ENCODE data around the gene WWOX. TPM values are rescaled to one million over a fixed set of nuclear protein-coding genes. Genes with fewer than 3 reads are reported as not detected.

The WWOX gene
- total and polyA plus RNA-seq, 4 donors: 5.4 to 61.5 (median 18.4) TPM

GRCh38 chr16:78390092-78390491 is 290.6 kb downstream of the WWOX start:
- no peak for ATAC-seq (ENCODE audit: insufficient read depth, low FRiP score)
- no peak for TF ChIP-seq CTCF (IDR thresholded peaks at IDR 0.05; ENCODE audit: control extremely low read depth, extremely low read depth)
- Histone ChIP-seq H3K27ac (ENCODE audit: low read depth in 1 of 2, low read length in 1 of 2) (no peak overlapping the region), H3K9me3 (ENCODE audit: control insufficient read depth in 4 of 4, insufficient read depth in 3 of 4, low read length in 3 of 4) (peaks cover 0 to 3% (median 0%) of the 10 kb centered on the region in 4 donors), H3K9ac (ENCODE audit: insufficient read depth in 1 of 2, low read length in 2 of 2) (peak overlapping the region in 1 of 2 donors; percentile 47), H3K36me3 (ENCODE audit: control insufficient read depth in 4 of 4, insufficient read depth in 4 of 4, low read length in 4 of 4) (no peaks in the 10 kb centered on the region), H3K4me3 (no peak overlapping the region), H3K27me3 (ENCODE audit: control insufficient read depth in 3 of 3, insufficient read depth in 3 of 3, low read length in 2 of 3) (no peaks in the 10 kb centered on the region), H3K4me1 (ENCODE audit: control insufficient read depth in 5 of 5, insufficient read depth in 5 of 5, low read length in 5 of 5) (peaks cover 4 to 47% (median 9%) of the 10 kb centered on the region in 5 donors)
- WGBS, 2 donors: 61 to 68% methylated on average over 4 of the region's 4 CpGs
- DNase-seq: peak; percentile 41 to 90 (median 84)

GRCh38 chr16:78390508-78391324 is 291.3 kb downstream of the WWOX start:
- H3K27me3 ChIP-seq (ENCODE audit: control insufficient read depth in 3 of 3, insufficient read depth in 3 of 3, low read length in 2 of 3): no peaks in the 10 kb centered on the region
- no peaks in the 10 kb centered on the region for H3K36me3 ChIP-seq (ENCODE audit: control insufficient read depth in 4 of 4, insufficient read depth in 4 of 4, low read length in 4 of 4)
- no peak overlapping the region for H3K9ac ChIP-seq (ENCODE audit: insufficient read depth in 1 of 2, low read length in 2 of 2)
- ATAC-seq (ENCODE audit: insufficient read depth, low FRiP score) (peak; percentile 43), DNase-seq (peak; percentile 34 to 77 (median 71))
- TF ChIP-seq CTCF (IDR thresholded peaks at IDR 0.05; ENCODE audit: control extremely low read depth, extremely low read depth): no peak
- H3K4me3 ChIP-seq: no peak overlapping the region
- H3K4me1 ChIP-seq (ENCODE audit: control insufficient read depth in 5 of 5, insufficient read depth in 5 of 5, low read length in 5 of 5): peaks cover 4 to 41% (median 9%) of the 10 kb centered on the region in 5 donors
- 75 to 85% methylated on average over 7 of the region's 7 CpGs for WGBS, 2 donors
- H3K27ac ChIP-seq (ENCODE audit: low read depth in 1 of 2, low read length in 1 of 2): no peak overlapping the region
- H3K9me3 ChIP-seq (ENCODE audit: control insufficient read depth in 4 of 4, insufficient read depth in 3 of 4, low read length in 3 of 4): peaks cover 0 to 3% (median 0%) of the 10 kb centered on the region in 4 donors

- DNase-seq: peak in 1 of 3 donors; percentile 37
- H3K27me3 ChIP-seq (ENCODE audit: control insufficient read depth in 3 of 3, insufficient read depth in 3 of 3, low read length in 2 of 3): no peaks in the 10 kb centered on the region
- TF ChIP-seq CTCF (IDR thresholded peaks at IDR 0.05; ENCODE audit: control extremely low read depth, extremely low read depth): no peak
- H3K9ac ChIP-seq (ENCODE audit: insufficient read depth in 1 of 2, low read length in 2 of 2): no peak overlapping the region
- no peaks in the 10 kb centered on the region for H3K36me3 ChIP-seq (ENCODE audit: control insufficient read depth in 4 of 4, insufficient read depth in 4 of 4, low read length in 4 of 4)
- H3K9me3 ChIP-seq (ENCODE audit: control insufficient read depth in 4 of 4, insufficient read depth in 3 of 4, low read length in 3 of 4): peaks cover 0 to 3% (median 0%) of the 10 kb centered on the region in 4 donors
- H3K4me3 ChIP-seq: no peak overlapping the region
- H3K27ac ChIP-seq (ENCODE audit: low read depth in 1 of 2, low read length in 1 of 2): no peak overlapping the region
- 72 to 87% methylated on average over 9 of the region's 9 CpGs for WGBS, 2 donors
- no peak for ATAC-seq (ENCODE audit: insufficient read depth, low FRiP score)
- peaks cover 0 to 31% (median 9%) of the 10 kb centered on the region in 5 donors for H3K4me1 ChIP-seq (ENCODE audit: control insufficient read depth in 5 of 5, insufficient read depth in 5 of 5, low read length in 5 of 5)
Observed at GRCh38 chr16:78392585-78393195, 293.2 kb downstream of the WWOX start.
